Liver (tissue), 9 donors: ENCODE measurements around the gene RETSAT. TPM values are rescaled to one million over a fixed set of nuclear protein-coding genes. Genes with fewer than 3 reads are reported as not detected.

Experiments
- DNase-seq: peaks from one replicate; pipeline ENCODE4 v3.0.0-alpha.2; 2017; ENCODE audit warnings: low spot score
- H3K27ac ChIP-seq, 2 donors: one replicate each; pipeline ENCODE4 v1.7.0; 2013; ENCODE audit warnings: inconsistent platforms in 2 of 2, low read length in 2 of 2, control low read depth in 1 of 2, low read depth in 1 of 2, mild to moderate bottlenecking in 1 of 2
- H3K27me3 ChIP-seq, 4 donors: one replicate each; pipeline versions ENCODE4 v1.6.1 to v1.7.0; 2013; ENCODE audit warnings: low read length in 3 of 4, inconsistent platforms in 1 of 4, mild to moderate bottlenecking in 1 of 4, moderate library complexity in 1 of 4; ENCODE audit not compliant: control insufficient read depth in 4 of 4, insufficient read depth in 4 of 4
- H3K36me3 ChIP-seq, 4 donors: one replicate each; pipeline versions ENCODE4 v1.6.1 to v1.7.0; 2013; ENCODE audit warnings: low read length in 3 of 4, mild to moderate bottlenecking in 3 of 4, low read depth in 1 of 4, moderate library complexity in 1 of 4; ENCODE audit not compliant: control insufficient read depth in 4 of 4, insufficient read depth in 3 of 4
- H3K4me1 ChIP-seq, 4 donors: one replicate each; pipeline versions ENCODE4 v1.6.1 to v1.7.0; 2013; ENCODE audit warnings: low read length in 3 of 4, mild to moderate bottlenecking in 3 of 4, moderate library complexity in 1 of 4; ENCODE audit not compliant: control insufficient read depth in 4 of 4, insufficient read depth in 4 of 4
- H3K4me3 ChIP-seq, 3 donors: one replicate each; pipeline versions ENCODE4 v1.6.1 to v1.7.0; 2013; ENCODE audit warnings: low read length in 3 of 3, control low read depth in 1 of 3, low read depth in 1 of 3, mild to moderate bottlenecking in 1 of 3
- H3K9ac ChIP-seq, 2 donors: one replicate each; pipeline ENCODE4 v1.7.0; 2013; ENCODE audit warnings: low read length in 2 of 2, mild to moderate bottlenecking in 2 of 2, moderate library complexity in 2 of 2, control low read depth in 1 of 2, low read depth in 1 of 2
- H3K9me3 ChIP-seq, 4 donors: one replicate each; pipeline versions ENCODE4 v1.6.1 to v1.7.0; 2013; ENCODE audit warnings: low read length in 3 of 4; ENCODE audit not compliant: control insufficient read depth in 4 of 4
- CTCF ChIP-seq: fragments of 150-350 bp; IDR thresholded peaks from 2 replicates; pipeline ENCODE4 v1.5.1; 2017; ENCODE audit warnings: improper control_type of control experiment, low read depth, low read length; ENCODE audit not compliant: missing input control
- EGR1 ChIP-seq, 2 donors: IDR thresholded peaks; 2 replicates each; pipeline ENCODE4 v1.6.1; 2016 to 2018; ENCODE audit warnings: antibody characterized with exemption in 2 of 2, low read depth in 2 of 2
- FOXA1 ChIP-seq: IDR thresholded peaks from 2 replicates; pipeline ENCODE4 v1.6.1; 2016; ENCODE audit warnings: antibody characterized with exemption
- FOXA2 ChIP-seq: IDR thresholded peaks from 2 replicates; pipeline ENCODE4 v1.6.1; 2016; ENCODE audit warnings: antibody characterized with exemption
- GABPA ChIP-seq, 2 donors: IDR thresholded peaks in 1 of 2; conservative IDR thresholded peaks in 1 of 2; 2 replicates each; pipeline ENCODE4 v1.6.1; 2016; ENCODE audit warnings: antibody characterized with exemption in 2 of 2, mild to moderate bottlenecking in 1 of 2, moderate library complexity in 1 of 2
- HNF4G ChIP-seq: IDR thresholded peaks from 2 replicates; pipeline ENCODE4 v1.6.1; 2016; ENCODE audit warnings: antibody characterized with exemption
- NR2F2 ChIP-seq: IDR thresholded peaks from 2 replicates; pipeline ENCODE4 v1.6.1; 2016; ENCODE audit warnings: antibody characterized with exemption
- RAD21 ChIP-seq, 2 donors: IDR thresholded peaks; 2 replicates each; pipeline ENCODE4 v1.6.1; 2016; ENCODE audit warnings: antibody characterized with exemption in 2 of 2, mild to moderate bottlenecking in 2 of 2
- RXRA ChIP-seq, 2 donors: IDR thresholded peaks; 2 replicates each; pipeline ENCODE4 v1.6.1; 2017 to 2018; ENCODE audit warnings: antibody characterized with exemption in 2 of 2, mild to moderate bottlenecking in 1 of 2
- ZBTB33 ChIP-seq: IDR thresholded peaks from 2 replicates; pipeline ENCODE4 v1.6.1; 2016; ENCODE audit warnings: antibody characterized with exemption
- WGBS: extraction: QIAGEN DNeasy Blood & Tissue Kit; methylation state at CpG from one replicate; pipeline ENCODE4 v1.1.7; 2013; 5-methylcytosine and 5-hydroxymethylcytosine counted together
- polyA plus RNA-seq, 2 donors: library from polyadenylated mRNA; stranded (reverse) in 1 of 2; unstranded in 1 of 2; fragments of 200-250 nt in 1 of 2; fragments of >200 nt in 1 of 2; fragmentation: Nextera tagmentation in 1 of 2; extraction: Ambion mirVana in 1 of 2; gene quantifications; one replicate each; pipeline versions ENCODE4 v1.2.1 to v1.2.3, GENCODE V29; 2013 to 2015
- total RNA-seq, 2 donors: library from RNA; depleted of rRNA; stranded (reverse); fragments of >200 nt; gene quantifications; one replicate each; pipeline ENCODE4 v1.2.3, GENCODE V29; 2014
- donor health status: healthy.
- donor health status: healthy.
- donor health status: healthy.
- donor health status: healthy.
- donor health status: healthy.

Gene RETSAT
- total and polyA plus RNA-seq, 4 donors: 22.8 to 101 (median 70.7) TPM

GRCh38 chr2:85394261-85394681 is 39.9 kb upstream of the RETSAT start:
- TF ChIP-seq FOXA1 (no peak), EGR1 (IDR thresholded peaks at IDR 0.05; ENCODE audit: low read depth in 2 of 2) (no peak), ZBTB33 (no peak), HNF4G (no peak), FOXA2 (no peak), RXRA (IDR thresholded peaks at IDR 0.05) (no peak)
- no peaks in the 10 kb centered on the region for H3K27me3 ChIP-seq
- WGBS: 67% methylated on average over 4 of the region's 4 CpGs
- H3K4me3 ChIP-seq: no peak overlapping the region
- H3K9ac ChIP-seq: no peak overlapping the region
- no peak for DNase-seq
- H3K36me3 ChIP-seq: peaks cover 0 to 18% (median 4%) of the 10 kb centered on the region in 4 donors
- H3K9me3 ChIP-seq: no peaks in the 10 kb centered on the region
- no peak overlapping the region for H3K27ac ChIP-seq
- peaks cover 0 to 2% (median 0%) of the 10 kb centered on the region in 4 donors for H3K4me1 ChIP-seq

DNA sequence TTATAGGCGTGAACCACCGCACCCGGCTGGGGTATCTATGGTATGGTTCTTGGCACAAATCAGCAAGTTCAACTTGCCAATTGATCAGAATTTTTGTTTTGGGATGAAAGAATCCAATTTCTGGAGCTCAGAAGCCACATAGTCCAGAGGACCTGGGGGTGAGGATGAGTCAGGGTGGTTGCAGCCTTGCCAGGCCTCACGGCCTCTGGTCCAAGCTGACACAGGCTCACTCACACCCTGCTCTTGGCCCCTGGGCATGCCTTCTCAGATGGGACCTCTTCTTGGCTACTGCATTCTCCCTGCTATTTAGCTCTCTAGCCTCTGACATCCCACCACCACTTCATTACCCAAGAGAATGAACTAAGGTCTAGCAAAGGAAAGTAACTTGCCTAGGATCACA is 39.5 kb upstream of the RETSAT start:
- no peak for DNase-seq
- no peak for TF ChIP-seq EGR1 (IDR thresholded peaks at IDR 0.05; ENCODE audit: low read depth in 2 of 2)
- TF ChIP-seq GABPA (IDR thresholded peaks at IDR 0.05 in 1 of 2, conservative IDR thresholded peaks at IDR 0.05 in 1 of 2): no peak
- no peak for TF ChIP-seq FOXA2
- TF ChIP-seq RAD21 (IDR thresholded peaks at IDR 0.05): no peak
- TF ChIP-seq ZBTB33: no peak
- H3K36me3 ChIP-seq: peaks cover 0 to 23% (median 4%) of the 10 kb centered on the region in 4 donors
- 96% methylated on average over 4 of the region's 4 CpGs for WGBS
- no peak overlapping the region for H3K4me3 ChIP-seq
- H3K4me1 ChIP-seq: peaks cover 0 to 2% (median 0%) of the 10 kb centered on the region in 4 donors
- no peaks in the 10 kb centered on the region for H3K27me3 ChIP-seq
- no peak overlapping the region for H3K9ac ChIP-seq
- no peak overlapping the region for H3K27ac ChIP-seq
- H3K9me3 ChIP-seq: no peaks in the 10 kb centered on the region

- Histone ChIP-seq H3K36me3 (peaks cover 3 to 38% (median 6%) of the 10 kb centered on the region in 4 donors), H3K27ac (no peak overlapping the region)
- peak; percentile 54 for TF ChIP-seq CTCF
- no peak for TF ChIP-seq NR2F2
- TF ChIP-seq RAD21 (IDR thresholded peaks at IDR 0.05): peak; percentile 73 to 84
Observed at GRCh38 chr2:85390941-85391669, 36.8 kb upstream of the RETSAT start.

More at GRCh38 chr2:85390941-85391669, 36.8 kb upstream of the RETSAT start:
- Histone ChIP-seq H3K4me3 (no peak overlapping the region), H3K9me3 (no peaks in the 10 kb centered on the region), H3K9ac (no peak overlapping the region), H3K27me3 (no peaks in the 10 kb centered on the region), H3K4me1 (no peaks in the 10 kb centered on the region)
- DNase-seq: peak; percentile 75
- WGBS: 86% methylated on average over 11 of the region's 11 CpGs
